ENCODE measurements around the gene C22orf39. TPM values are rescaled to one million over a fixed set of nuclear protein-coding genes. Genes with fewer than 3 reads are reported as not detected.

Gene C22orf39
- total RNA-seq, 2 experiments from 2014 or later: 52.1 to 64.8 TPM

- Histone ChIP-seq H3K4me1 (ENCODE audit: insufficient read depth, low read length, poor library complexity, severe bottlenecking) (no peaks in the 10 kb centered on the region), H4K20me1 (ENCODE audit: insufficient read depth, low read length) (peaks cover 31% of the 10 kb centered on the region; the same call in 1 of the 2 replicates), H2AFZ (ENCODE audit: low read length) (no peak overlapping the region), H3K9me3 (ENCODE audit: low read length) (no peaks in the 10 kb centered on the region), H3K79me2 (ENCODE audit: insufficient read depth, low read depth, low read length) (peaks cover 75% of the 10 kb centered on the region), H3K36me3 (ENCODE audit: insufficient read depth, low read length) (peaks cover 75% of the 10 kb centered on the region), H3K4me2 (ENCODE audit: low read length) (no peak overlapping the region), H3K27ac (ENCODE audit: low read depth, low read length, poor library complexity, severe bottlenecking) (no peak overlapping the region), H3K4me3 (ENCODE audit: low read depth, low read length, poor library complexity, severe bottlenecking) (no peak overlapping the region), H3K9me2 (ENCODE audit: insufficient read depth, low read length) (no peaks in the 10 kb centered on the region)
- no peak for TF ChIP-seq EZH2phosphoT487 (IDR thresholded peaks at IDR 0.05; ENCODE audit: borderline replicate concordance, low read depth, low read length)
- no peak for TF ChIP-seq CTCF (conservative IDR thresholded peaks at IDR 0.05; ENCODE audit: low read length)
- intact Hi-C loops (cut with micrococcal nuclease; ENCODE audit: unreplicated experiment): no loop called here
- no peak for DNase-seq (ENCODE audit: low spot score)
- ChIA-PET POLR2A (interaction anchor here (0.6 kb wide), 1 partner anchor 22 kb away, joined by 3 read pairs; no protein-coding TSS in a partner anchor), CTCF (ENCODE audit: unreplicated experiment) (no interaction called here)
- BruUV-seq (replicated peaks): no TSS peak
These were observed 35.0 kb downstream of the C22orf39 start for GRCh38 chr22:19412478-19412877.

- H3K4me3 ChIP-seq (ENCODE audit: low read depth, low read length, poor library complexity, severe bottlenecking): no peak overlapping the region
- no peak overlapping the region for H3K4me2 ChIP-seq (ENCODE audit: low read length)
- intact Hi-C loops (cut with micrococcal nuclease; ENCODE audit: unreplicated experiment): no loop called here
- CTCF ChIA-PET (ENCODE audit: unreplicated experiment): no interaction called here
- no peak overlapping the region for H3K27ac ChIP-seq (ENCODE audit: low read depth, low read length, poor library complexity, severe bottlenecking)
- TF ChIP-seq EZH2phosphoT487 (IDR thresholded peaks at IDR 0.05; ENCODE audit: borderline replicate concordance, low read depth, low read length): no peak
- no peak for TF ChIP-seq CTCF (conservative IDR thresholded peaks at IDR 0.05; ENCODE audit: low read length)
- no peaks in the 10 kb centered on the region for H3K4me1 ChIP-seq (ENCODE audit: insufficient read depth, low read length, poor library complexity, severe bottlenecking)
- peaks cover 31% of the 10 kb centered on the region; the same call in 1 of the 2 replicates for H4K20me1 ChIP-seq (ENCODE audit: insufficient read depth, low read length)
- peaks cover 75% of the 10 kb centered on the region for H3K36me3 ChIP-seq (ENCODE audit: insufficient read depth, low read length)
- POLR2A ChIA-PET: no interaction called here
- H3K79me2 ChIP-seq (ENCODE audit: insufficient read depth, low read depth, low read length): peaks cover 67% of the 10 kb centered on the region
- no TSS peak for BruUV-seq (replicated peaks)
- H3K9me3 ChIP-seq (ENCODE audit: low read length): no peaks in the 10 kb centered on the region
- no peak for DNase-seq (ENCODE audit: low spot score)
- H3K9me2 ChIP-seq (ENCODE audit: insufficient read depth, low read length): no peaks in the 10 kb centered on the region
- H2AFZ ChIP-seq (ENCODE audit: low read length): no peak overlapping the region
These were observed 35.8 kb downstream of the C22orf39 start for GRCh38 chr22:19411690-19412045.

GRCh38 chr22:19410941-19411689 is 36.4 kb downstream of the C22orf39 start:
- peaks cover 61% of the 10 kb centered on the region for H3K79me2 ChIP-seq (ENCODE audit: insufficient read depth, low read depth, low read length)
- intact Hi-C loops (cut with micrococcal nuclease; ENCODE audit: unreplicated experiment): no loop called here
- no peak for DNase-seq (ENCODE audit: low spot score)

More at GRCh38 chr22:19410941-19411689, 36.4 kb downstream of the C22orf39 start:
- peaks cover 30% of the 10 kb centered on the region; the same call in 1 of the 2 replicates for H4K20me1 ChIP-seq (ENCODE audit: insufficient read depth, low read length)
- no peaks in the 10 kb centered on the region for H3K4me1 ChIP-seq (ENCODE audit: insufficient read depth, low read length, poor library complexity, severe bottlenecking)
- H3K36me3 ChIP-seq (ENCODE audit: insufficient read depth, low read length): peaks cover 75% of the 10 kb centered on the region
- TF ChIP-seq CTCF (conservative IDR thresholded peaks at IDR 0.05; ENCODE audit: low read length) (no peak), EZH2phosphoT487 (IDR thresholded peaks at IDR 0.05; ENCODE audit: borderline replicate concordance, low read depth, low read length) (no peak)
- H3K27ac ChIP-seq (ENCODE audit: low read depth, low read length, poor library complexity, severe bottlenecking): no peak overlapping the region
- H3K4me3 ChIP-seq (ENCODE audit: low read depth, low read length, poor library complexity, severe bottlenecking): no peak overlapping the region
- no peak overlapping the region for H2AFZ ChIP-seq (ENCODE audit: low read length)
- no peak overlapping the region for H3K4me2 ChIP-seq (ENCODE audit: low read length)
- H3K9me2 ChIP-seq (ENCODE audit: insufficient read depth, low read length): no peaks in the 10 kb centered on the region
- ChIA-PET CTCF (ENCODE audit: unreplicated experiment) (no interaction called here), POLR2A (interaction anchor here (0.7 kb wide), 1 partner anchor 25 kb away, joined by 3 read pairs; no protein-coding TSS in a partner anchor)
- no peaks in the 10 kb centered on the region for H3K9me3 ChIP-seq (ENCODE audit: low read length)
- BruUV-seq (replicated peaks): no TSS peak

All from OCI-LY7 (cell line).